ENCODE measurements around the gene URM1.

The URM1 gene

DNA sequence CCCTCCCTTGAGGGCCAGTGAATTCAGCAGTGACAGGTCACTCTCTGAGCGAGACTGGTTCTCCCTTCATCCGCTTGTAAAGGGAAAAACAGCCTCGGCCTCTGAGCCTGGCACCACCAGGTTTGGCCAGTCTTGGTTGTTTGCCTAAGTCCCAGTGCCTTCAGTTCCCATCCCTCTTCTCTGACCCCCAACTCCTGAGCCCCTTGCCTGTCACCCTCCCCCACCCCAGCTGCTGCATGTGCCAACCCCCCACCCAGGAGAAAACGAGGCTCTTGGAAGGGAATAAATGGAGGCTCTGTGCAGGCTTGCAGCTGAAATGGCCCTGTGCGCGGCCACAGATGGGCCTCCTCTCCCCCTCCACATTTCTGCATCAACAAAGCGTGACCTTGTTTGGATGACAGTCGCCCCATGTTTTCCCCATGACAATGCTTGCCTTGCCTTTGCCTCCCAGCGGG is 3.1 kb downstream of the URM1 start:
- intact Hi-C loops (cut with DNase I) = loop anchor here (2.0 kb wide), 1 partner anchor 35 kb away; no protein-coding TSS in a partner anchor
- peak; percentile 69 to 95 (median 88) for DNase-seq

DNA sequence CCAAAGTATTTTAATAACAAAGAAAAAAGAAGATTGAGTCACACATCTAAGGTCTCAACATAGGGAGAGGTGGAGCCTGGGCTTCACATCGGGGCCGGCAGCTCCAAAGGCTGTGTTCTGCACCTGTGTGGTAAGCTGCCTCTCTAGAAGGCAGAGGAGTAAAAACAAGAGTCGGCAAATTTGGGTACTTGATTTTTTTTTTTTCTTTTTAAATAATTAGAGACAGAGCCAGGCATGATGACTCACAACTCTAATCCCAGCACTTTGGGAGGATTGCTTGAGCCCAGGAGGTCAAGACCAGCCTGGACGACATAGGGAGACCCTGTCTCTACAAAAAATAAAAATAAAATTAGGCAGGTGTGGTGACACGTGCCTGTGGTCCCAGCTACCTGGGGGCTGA is 4.7 kb downstream of the URM1 start:
- intact Hi-C loops (cut with DNase I) = loop anchor here (2.0 kb wide), 1 partner anchor 33 kb away; no protein-coding TSS in a partner anchor
- DNase-seq = no peak

- intact Hi-C loops (cut with DNase I) = no loop called here
- DNase-seq = peak in 18 of 42 donors; percentile 38 to 75 (median 59)
Measured at GRCh38 chr9:128382261-128382660, 11.1 kb downstream of the URM1 start.

- intact Hi-C loops (cut with DNase I) = no loop called here
- peak in 41 of 42 donors; percentile 36 to 90 (median 78) for DNase-seq
Measured at GRCh38 chr9:128383007-128383753, 12.0 kb downstream of the URM1 start.

GRCh38 chr9:128383791-128384190 is 12.6 kb downstream of the URM1 start:
- DNase-seq = peak in 41 of 42 donors; percentile 46 to 90 (median 75)
- intact Hi-C loops (cut with DNase I) = no loop called here

- no peak for DNase-seq
- intact Hi-C loops (cut with DNase I) = no loop called here
Measured at GRCh38 chr9:128384801-128385495, 13.8 kb downstream of the URM1 start.

DNA sequence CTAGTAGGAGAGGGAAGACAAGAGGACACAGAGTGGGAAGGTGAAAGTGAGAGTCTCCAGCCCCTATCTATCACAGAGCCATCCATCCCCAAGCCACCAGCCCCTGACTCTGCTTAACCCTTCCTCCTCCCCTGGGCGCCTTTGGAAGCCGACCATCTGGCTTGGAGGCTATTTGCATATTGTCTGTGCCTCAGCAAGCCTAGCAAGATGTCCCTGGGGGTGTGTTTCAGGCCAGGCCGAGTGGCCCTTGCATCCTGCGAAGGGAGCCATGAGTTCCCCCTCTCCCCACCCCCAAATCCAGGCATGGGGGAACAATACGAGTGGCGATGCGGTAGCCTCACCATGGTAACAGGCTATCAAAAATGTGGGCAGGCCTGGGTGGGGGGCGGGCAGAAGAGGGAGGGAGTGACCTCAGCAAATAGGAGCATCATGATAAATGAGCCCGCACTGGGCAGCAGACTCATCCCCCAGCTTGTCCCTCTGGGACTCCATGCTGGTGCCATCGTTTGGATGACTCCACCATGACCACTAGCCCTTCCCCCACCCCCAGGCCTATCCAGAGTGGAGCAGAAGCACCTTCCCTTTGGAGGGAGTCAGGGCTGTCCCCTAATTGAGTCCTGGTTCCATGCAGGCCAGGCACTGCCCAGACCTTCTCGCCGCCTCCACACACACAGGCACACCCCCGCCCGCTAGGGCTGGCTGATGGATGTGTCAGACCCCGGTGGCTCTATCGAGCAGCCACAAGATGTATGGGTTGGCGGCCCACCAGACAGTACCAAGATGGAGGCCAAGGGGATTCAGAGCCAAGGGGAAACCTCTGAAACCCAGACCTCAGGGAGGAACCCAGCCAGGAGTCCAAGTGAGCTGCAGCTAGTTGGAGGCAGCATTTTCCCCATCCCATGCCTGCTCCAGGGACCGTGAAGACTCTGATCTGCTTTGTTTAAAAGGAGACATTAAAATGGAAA is 14.6 kb downstream of the URM1 start:
- peak in 1 of 42 donors; percentile 26 for DNase-seq
- intact Hi-C loops (cut with DNase I) = no loop called here

DNA sequence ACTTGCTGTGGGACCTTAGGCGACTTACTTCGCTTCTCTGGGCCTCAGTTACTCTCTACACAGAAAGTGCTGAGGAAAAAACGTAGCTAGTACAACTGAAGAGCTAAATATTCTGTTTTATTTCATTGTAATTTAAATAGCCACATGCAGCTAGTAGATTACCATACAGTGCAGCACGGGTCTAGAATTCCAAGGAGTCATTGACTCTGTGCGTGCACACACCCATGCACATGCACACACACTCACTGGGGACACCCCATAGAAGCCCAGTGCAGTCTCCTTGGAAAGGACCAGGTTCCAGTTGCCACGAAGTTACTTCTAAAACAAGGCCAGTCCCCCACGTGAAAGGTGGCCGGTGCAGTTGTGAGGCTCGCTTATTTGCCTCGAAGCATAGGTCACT is 17.0 kb downstream of the URM1 start:
- no peak for DNase-seq
- intact Hi-C loops (cut with DNase I) = no loop called here

DNA sequence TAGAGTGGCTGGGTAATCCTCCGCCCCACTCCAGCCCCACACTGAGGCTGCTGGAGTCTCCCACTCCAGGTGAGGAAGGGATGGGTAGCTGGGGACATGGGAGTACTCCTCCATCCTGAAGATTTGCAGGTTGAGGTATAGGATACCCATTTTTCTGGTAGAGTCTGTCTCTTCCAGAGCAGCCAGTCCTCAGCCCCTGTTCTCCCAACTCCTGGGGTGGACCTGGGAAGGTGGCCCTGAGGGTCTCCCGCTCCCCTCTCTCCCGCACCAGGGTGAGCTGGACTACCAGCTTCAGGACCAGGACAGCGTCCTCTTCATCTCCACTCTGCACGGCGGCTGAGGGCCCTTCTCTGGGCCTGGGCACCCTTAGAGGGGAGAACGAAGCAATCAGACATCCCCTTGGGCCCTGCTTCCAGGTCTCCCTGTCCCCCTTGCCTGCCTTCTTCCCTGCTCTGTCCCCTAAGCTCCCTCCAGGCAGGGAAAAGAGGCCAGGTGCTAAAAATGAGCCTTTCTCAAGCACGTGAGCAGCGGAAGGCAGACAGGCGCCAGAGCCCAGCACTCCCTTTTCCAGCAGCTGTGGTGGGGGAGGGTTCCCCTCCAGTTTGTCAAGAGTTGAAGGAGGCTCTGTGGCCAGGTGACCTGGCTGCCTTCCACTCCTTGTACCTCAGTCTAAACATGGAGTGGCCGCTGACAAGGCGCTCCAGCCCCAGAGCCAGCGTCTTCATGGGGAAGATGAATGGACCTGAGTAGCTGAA is 18.4 kb downstream of the URM1 start:
- intact Hi-C loops (cut with DNase I) = no loop called here
- DNase-seq = peak in 15 of 42 donors; percentile 30 to 70 (median 50)

GRCh38 chr9:128390150-128390812 is 19.1 kb downstream of the URM1 start:
- DNase-seq = peak in 8 of 42 donors; percentile 25 to 62 (median 43)
- intact Hi-C loops (cut with DNase I) = no loop called here

GRCh38 chr9:128390813-128391711 is 19.9 kb downstream of the URM1 start:
- intact Hi-C loops (cut with DNase I) = no loop called here
- peak in 38 of 42 donors; percentile 44 to 88 (median 75) for DNase-seq

- intact Hi-C loops (cut with DNase I) = no loop called here
- DNase-seq = peak in 1 of 42 donors; percentile 53
Measured at GRCh38 chr9:128391956-128392301, 20.8 kb downstream of the URM1 start.

DNA sequence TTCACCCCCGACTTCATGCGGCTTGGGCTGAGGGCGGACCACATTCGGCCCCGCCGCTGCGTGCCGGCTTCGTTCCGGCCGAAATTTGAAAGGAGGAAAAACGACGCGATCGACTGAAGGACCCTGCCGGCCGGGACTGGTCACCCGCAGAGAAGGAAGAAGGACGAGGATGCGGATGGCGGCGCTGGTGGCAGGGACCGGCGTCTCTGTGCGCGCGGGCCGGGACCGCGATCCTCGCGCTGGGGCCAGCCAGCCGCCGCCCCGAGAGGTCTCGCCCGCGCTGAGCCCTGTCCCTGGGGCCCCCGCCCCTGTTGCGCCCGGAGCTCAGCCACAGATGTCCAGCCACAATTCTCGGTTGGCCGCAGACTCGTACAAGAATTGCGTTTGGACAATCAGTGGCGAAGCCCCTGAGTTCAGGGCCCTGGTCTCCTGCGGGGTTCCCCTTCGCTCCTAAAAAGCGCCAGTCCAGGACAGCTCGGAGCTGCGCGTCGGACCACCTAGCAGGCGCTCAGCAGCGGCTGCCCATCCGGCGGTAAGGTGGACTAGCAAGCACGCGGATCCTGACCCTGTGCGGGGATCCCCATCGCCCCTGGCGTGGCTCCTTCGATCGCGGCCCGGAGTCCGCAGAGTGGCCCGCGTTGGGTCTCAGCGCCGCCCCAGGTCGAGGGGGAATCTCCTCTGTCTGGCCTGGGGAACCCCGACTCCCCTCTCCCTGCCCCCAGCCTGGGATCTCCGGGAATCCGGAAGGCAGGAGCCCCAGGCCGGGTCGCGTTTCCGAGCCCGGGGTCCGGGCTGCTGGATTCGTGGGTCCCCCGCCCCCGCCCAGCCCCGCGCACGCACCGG is 21.3 kb downstream of the URM1 start:
- peak in 3 of 42 donors; percentile 16 to 56 (median 49) for DNase-seq

DNA sequence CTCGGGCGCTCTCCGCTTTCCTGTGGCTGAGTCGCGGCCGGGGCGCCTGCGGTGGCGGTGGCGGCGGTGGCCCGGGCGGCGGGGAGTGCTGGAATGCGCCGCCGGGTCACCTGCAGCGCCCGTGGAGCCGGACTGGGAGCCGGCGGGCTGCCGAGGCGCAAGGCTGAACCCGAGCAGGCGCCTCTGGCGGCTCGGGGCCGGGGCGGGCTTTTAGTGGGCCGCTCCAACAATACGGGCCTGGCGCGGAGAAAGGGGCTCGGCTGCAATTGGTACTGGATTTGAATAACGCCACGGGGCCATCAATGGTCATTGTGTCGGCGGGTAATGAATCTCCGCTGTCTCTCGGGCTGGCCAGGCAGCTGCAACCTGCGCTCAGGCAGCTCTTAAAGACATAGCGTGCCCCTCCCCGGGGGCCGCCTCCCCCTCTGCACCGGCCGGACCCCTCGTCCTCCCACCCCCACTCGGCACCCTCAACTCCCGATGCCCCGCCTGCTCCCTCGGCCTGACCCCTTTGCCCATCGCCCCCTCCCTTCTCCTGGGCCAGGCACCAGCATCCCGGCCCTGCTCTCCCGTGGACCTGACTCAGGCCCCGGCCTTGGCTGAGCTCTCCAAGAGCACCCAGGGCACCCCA is 22.1 kb downstream of the URM1 start:
- intact Hi-C loops (cut with DNase I) = no loop called here
- DNase-seq = peak; percentile 67 to 97 (median 90)

More for the DNA sequence above, 21.3 kb downstream of the URM1 start:
- intact Hi-C loops (cut with DNase I) = no loop called here

DNA sequence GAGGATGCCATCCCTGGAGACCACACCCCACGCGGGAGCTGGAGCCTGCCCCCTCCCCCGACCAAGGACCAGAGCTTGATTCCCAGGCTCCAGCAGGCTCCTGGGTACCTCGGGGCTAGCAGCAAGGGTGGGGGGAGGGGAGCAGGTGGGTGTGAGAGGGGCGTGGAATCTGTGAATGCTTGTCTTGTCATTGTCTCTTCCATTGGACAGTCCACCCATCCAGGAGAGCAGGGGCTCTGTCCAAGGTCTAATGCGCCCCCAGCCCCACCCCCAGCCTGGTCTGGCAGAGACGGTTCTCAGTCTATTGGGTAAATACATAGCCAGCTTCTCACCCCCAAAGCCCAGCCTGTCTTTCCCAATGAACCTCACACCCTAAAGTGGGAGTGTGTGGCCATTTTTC is 22.8 kb downstream of the URM1 start:
- intact Hi-C loops (cut with DNase I) = loop anchor here (2.0 kb wide), 1 partner anchor 15 kb away; no protein-coding TSS in a partner anchor
- peak in 4 of 42 donors; percentile 28 to 73 (median 40) for DNase-seq
